Endothelial cell of hepatic sinusoid (primary cell): Measurements from ENCODE around the gene KIF2A.

Experiments
- in situ Hi-C: cut with HindIII; loops from 2 replicates; pipeline ENCODE4 v1.10.0; 2017; ENCODE audit warnings: low sequenced_read_pairs

The KIF2A gene

GRCh38 chr5:62305715-62306322 lies at the start of gene KIF2A:
Gene KIF2A (plus strand): TSS chr5:62306206. CDS start chr5:62306473, 267 bp downstream.
- in situ Hi-C loops = no loop called here

DNA sequence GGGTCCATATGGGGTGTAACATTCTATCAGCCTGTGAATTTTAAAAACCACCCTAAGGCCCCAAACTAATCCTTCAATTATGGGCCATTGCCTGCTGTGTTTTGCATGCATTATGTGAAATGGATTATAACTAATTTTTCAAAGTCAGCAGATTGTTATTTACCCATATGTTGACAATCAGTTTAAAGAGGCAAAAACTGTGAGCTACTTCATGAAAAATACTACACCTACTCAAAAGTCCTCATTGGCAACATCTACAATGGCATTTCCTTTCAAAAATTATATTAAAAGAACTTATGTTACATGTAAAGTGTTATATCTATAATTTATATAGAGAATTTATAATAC lies 49.0 kb upstream of the KIF2A start:
- in situ Hi-C loops = no loop called here

DNA sequence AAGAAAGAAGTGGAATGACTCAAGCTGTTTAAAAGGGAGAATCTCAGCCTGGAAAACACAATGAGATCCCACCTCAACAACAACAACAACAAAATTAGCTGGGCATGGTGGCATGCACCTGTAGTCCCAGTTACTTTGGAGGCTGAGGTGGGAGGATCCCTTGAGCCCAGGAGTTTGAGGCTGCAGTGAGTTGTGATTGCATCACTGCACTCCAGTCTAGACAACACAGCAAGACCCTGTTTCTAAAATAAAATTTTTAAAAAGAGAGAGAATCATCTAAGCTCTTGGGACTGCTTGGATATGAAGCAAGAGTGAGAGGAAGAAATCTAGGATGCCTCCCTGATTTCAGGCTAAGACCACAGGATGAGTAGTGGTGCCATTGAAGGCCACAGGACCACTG lies 47.4 kb upstream of the KIF2A start:
- in situ Hi-C loops = no loop called here

DNA sequence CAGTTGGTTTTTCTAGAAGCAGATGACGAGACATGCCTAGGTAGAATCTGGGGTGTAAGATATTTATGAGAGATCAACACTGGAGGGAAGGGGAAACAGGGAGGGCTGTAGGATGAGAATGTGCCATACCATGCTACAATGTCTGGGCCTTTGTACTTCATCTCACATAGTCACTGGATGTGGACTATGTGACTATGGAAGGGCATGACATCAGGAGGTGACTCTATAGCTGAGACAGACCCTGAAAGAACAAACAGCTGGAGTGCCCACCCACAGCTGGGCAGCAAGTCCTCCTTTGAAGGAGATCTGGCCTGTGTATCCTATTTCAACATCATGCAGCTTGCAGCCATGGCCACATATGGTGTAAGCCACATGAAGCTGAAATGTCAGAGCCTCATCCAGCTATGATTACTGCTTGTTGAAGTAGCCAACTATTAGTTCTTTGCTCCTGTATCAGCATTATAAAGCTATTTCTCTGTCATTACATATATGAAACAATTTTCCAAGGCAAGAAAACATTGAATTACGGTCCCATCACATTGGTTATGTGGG lies 46.2 kb upstream of the KIF2A start:
- in situ Hi-C loops = no loop called here

DNA sequence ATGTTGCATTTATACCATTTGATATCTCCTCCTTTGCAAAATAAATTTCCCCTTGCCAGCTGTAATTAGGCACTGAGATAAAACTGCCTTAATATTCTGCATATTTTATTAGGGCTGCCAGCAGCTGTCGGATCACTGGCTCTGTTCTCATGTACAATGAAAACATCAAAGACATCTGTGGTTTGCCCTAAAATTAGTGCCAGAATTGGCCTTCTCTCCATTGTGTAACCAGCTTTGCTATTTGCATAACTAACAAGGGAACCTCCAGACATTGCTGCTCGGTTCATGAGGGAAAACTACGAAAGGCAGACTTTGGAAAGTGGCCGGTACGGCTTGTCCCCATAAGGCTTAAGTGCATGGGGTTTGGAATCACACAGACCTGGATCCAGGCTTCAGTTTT lies 45.5 kb upstream of the KIF2A start:
- in situ Hi-C loops = no loop called here

GRCh38 chr5:62263401-62263800 lies 42.6 kb upstream of the KIF2A start:
- in situ Hi-C loops = no loop called here

DNA sequence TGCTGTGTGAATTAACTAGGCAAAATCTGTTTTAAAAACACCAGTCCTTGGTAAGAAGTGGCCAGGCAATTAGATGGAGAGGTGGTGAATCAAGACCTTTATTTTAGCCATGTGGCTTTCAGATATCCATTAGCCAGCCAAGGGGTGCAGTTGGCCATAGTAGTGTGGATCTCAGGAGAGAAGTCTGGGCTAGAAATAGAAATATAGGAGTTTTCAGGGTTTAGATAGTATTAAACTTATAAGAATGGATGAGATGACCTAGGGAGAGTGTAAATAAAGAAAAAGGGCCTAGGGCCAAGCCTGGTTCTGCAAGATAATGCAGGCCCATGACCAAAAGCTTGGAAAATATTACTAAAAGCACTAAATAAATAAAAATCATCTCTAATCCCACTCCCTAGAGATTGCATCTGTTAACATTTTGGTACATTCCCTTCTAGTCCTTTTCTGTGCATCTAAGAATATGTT lies 40.3 kb upstream of the KIF2A start:
- in situ Hi-C loops = no loop called here

GRCh38 chr5:62266573-62266972 lies 39.4 kb upstream of the KIF2A start:
- in situ Hi-C loops = no loop called here

DNA sequence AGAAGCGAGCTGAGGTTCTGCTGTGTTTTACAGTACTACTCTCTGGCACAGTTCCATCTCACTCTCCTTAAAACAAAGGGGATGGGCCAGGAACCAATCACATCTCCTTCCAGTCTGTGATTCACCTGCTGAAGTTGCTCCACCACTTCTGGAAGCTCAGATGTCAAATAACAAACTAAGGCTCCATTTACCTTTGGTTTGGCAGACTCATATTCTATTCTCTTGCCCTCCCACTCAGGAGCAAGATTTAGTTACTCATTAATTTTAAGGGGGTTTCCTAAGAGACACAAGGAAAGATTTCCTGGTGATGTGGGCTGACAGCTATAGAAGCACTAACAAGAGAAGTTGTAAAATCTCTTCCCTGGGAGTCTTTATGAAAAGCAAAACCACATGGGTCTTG lies 37.8 kb upstream of the KIF2A start:
- in situ Hi-C loops = no loop called here

DNA sequence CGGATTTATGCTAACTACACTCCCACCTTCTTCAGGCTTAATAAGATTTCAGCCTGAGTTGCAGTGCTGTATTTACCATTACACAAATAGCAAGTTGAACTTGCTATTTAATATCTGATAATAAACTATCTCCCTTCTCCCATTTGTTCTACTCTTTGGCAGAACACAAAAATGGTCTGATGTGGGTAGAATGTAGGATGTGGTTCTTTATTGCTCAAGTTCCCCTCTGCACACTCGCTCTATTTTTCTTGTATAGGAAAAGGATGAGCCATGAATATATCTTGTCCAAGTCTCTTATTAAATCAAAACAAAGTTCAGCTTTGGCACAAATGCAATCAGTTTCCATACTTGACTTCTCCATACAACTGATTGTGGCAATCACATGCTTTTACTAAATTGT lies 37.2 kb upstream of the KIF2A start:
- in situ Hi-C loops = no loop called here

- in situ Hi-C loops = no loop called here
Observed at GRCh38 chr5:62271370-62271769, 34.6 kb upstream of the KIF2A start.

GRCh38 chr5:62271870-62272269 lies 34.1 kb upstream of the KIF2A start:
- in situ Hi-C loops = no loop called here

DNA sequence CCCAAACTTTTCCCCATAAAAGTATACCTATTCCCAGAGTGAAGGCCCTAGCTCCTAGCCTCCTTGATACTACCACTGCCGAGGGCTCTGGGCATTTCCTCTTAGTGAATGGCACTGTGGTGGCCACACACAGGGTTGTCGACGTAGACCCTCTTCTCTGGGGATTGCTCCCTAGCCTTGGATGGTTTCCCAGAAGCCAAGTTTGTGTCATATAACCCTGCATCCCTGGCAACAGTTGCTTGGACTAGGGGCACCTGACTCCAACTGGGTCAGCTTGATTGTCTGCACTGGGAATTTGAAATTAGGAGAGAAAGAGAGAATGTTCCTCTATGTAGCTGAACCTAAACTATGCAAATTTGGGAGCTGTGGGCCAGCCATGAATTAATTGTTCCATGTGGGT lies 32.3 kb upstream of the KIF2A start:
- in situ Hi-C loops = no loop called here

- in situ Hi-C loops = no loop called here
Observed at GRCh38 chr5:62275581-62275980, 30.4 kb upstream of the KIF2A start.

GRCh38 chr5:62281411-62281810 lies 24.6 kb upstream of the KIF2A start:
- in situ Hi-C loops = no loop called here

DNA sequence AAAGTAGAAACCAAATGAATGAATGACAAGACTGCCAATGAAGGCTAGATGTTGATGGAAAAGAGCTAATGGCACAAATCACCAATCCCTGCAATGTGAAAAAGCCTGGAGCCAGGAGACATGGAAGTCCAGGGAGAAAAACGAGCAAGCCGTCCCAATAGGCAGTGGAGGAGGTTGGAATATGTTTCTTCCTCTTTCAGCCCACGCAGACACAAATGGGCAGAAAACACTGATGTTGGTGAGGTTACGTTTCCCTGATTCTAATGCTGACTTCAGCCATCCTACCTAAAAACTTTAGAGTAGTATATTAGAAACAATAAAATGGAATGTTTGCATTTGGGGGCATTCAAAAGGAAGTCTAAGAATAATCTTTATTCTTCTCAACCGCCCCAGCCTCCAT lies 23.9 kb upstream of the KIF2A start:
- in situ Hi-C loops = no loop called here

DNA sequence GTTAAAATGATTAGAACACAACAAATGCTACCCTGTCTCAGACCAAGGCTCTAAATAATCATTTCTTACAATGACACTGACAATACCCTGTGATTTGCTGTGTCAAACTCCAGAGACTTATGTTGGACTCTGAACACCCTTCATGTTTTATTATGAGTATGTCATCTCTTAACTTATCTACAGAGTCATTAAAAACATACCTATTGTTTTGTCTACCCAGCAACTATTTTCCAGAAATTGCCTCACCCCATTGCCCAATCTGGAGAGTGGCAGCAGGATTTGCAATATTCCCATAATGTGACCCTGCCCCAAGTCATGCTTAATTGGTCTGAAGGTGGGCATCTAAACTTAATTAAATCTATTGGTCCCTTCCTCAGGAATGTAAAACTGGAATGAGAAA lies 23.0 kb upstream of the KIF2A start:
- in situ Hi-C loops = no loop called here

GRCh38 chr5:62283861-62284260 lies 22.1 kb upstream of the KIF2A start:
- in situ Hi-C loops = no loop called here

- in situ Hi-C loops = no loop called here
Observed at GRCh38 chr5:62284946-62285891, 20.8 kb upstream of the KIF2A start.

DNA sequence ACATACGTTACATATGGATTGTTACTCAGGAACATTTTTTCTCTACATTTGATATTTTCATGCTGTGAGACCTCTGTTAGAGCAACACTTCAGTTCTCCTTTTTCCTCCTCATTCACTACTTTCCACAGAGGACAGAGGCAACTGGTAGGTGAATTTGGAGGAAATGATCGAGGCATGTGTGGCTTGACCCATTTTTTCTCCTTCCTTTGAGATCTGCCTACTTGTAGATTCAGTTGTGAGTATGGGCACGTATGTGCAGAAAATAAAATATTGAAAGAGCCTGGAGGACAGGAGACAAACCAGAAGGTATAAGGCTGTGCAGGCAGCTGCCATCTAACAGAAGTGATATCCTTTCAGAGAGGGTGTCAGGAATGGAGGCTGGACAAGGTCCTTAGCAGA lies 19.2 kb upstream of the KIF2A start:
- in situ Hi-C loops = no loop called here

GRCh38 chr5:62287237-62287636 lies 18.8 kb upstream of the KIF2A start:
- in situ Hi-C loops = no loop called here

DNA sequence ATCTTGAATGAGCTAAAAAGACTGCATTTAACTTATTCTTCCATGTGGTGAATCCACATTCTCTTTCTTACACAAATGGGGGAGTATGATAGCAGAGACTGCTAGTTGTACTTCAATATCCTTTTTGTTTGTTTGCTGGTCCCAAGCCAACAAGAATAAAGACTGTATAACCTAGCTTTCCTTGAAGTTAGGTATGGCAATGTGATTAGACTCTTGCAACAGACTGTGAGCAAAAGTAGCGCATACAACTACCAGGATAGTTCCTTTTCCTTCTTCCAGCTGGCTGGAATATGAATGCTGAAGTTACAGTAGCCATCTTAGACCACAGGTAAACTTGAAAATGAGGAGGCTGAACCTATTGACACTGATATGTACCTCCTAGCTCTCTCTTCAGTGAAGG lies 17.9 kb upstream of the KIF2A start:
- in situ Hi-C loops = no loop called here
